Coronary artery (tissue), 2 donors: Measurements from ENCODE around the gene AFF3.

Experiments
- DNase-seq: peaks from one replicate; pipeline ENCODE4 v3.0.0-alpha.2; 2017; ENCODE audit warnings: low spot score
- H3K27ac ChIP-seq, 2 donors: fragments of 200-600 bp; sonication (generic); one replicate each; pipeline ENCODE4 v1.5.1; 2016 to 2019
- H3K4me3 ChIP-seq: fragments of 200-600 bp; sonication (generic); 2 replicates; pipeline ENCODE4 v1.5.1; 2016; ENCODE audit warnings: mild to moderate bottlenecking, moderate library complexity
- TF ChIP-seq, protein P1 (sequence below): fragments of 200-600 bp; sonication (generic); IDR thresholded peaks from one replicate; pipeline ENCODE4 v1.5.1; 2019; ENCODE audit warnings: antibody characterized with exemption

The AFF3 gene

GRCh38 chr2:99836690-99837605 lies 305.4 kb downstream of the AFF3 start:
- H3K27ac ChIP-seq: no peak overlapping the region
- H3K4me3 ChIP-seq: no peak overlapping the region
- TF ChIP-seq, protein P1, sequence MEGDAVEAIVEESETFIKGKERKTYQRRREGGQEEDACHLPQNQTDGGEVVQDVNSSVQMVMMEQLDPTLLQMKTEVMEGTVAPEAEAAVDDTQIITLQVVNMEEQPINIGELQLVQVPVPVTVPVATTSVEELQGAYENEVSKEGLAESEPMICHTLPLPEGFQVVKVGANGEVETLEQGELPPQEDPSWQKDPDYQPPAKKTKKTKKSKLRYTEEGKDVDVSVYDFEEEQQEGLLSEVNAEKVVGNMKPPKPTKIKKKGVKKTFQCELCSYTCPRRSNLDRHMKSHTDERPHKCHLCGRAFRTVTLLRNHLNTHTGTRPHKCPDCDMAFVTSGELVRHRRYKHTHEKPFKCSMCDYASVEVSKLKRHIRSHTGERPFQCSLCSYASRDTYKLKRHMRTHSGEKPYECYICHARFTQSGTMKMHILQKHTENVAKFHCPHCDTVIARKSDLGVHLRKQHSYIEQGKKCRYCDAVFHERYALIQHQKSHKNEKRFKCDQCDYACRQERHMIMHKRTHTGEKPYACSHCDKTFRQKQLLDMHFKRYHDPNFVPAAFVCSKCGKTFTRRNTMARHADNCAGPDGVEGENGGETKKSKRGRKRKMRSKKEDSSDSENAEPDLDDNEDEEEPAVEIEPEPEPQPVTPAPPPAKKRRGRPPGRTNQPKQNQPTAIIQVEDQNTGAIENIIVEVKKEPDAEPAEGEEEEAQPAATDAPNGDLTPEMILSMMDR: no peak
- no peak for DNase-seq

GRCh38 chr2:99834426-99834825 lies 308.0 kb downstream of the AFF3 start:
- H3K4me3 ChIP-seq: no peak overlapping the region
- TF ChIP-seq, protein P1: no peak
- no peak overlapping the region for H3K27ac ChIP-seq
- no peak for DNase-seq

GRCh38 chr2:99833586-99834201 lies 308.7 kb downstream of the AFF3 start:
- TF ChIP-seq, protein P1: no peak

GRCh38 chr2:99832926-99833325 lies 309.5 kb downstream of the AFF3 start:
- no peak overlapping the region for H3K4me3 ChIP-seq
- no peak overlapping the region for H3K27ac ChIP-seq
- TF ChIP-seq, protein P1: no peak
- no peak for DNase-seq

More at GRCh38 chr2:99833586-99834201, 308.7 kb downstream of the AFF3 start:
- no peak overlapping the region for H3K27ac ChIP-seq
- DNase-seq: no peak
- no peak overlapping the region for H3K4me3 ChIP-seq

DNA sequence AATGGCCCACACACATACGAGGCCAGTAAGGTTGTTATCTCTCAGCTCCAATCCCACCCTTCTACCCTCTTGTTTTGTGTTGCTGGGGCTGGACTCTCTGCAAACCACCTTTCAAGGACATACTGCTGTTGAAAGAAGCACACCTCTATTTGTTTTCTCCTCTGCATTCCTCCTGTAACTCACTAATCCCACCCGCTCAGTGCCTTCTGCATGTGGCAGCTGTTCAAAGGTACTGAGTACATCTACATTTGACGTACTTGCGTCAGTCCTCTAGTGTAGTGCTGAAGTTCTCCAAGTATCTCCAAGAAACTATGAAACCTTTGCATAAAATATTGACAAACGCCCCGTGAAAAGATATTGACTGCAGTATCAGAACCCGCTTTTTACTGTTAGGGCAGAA lies 310.6 kb downstream of the AFF3 start:
- TF ChIP-seq, protein P1: no peak
- H3K27ac ChIP-seq: no peak overlapping the region
- no peak overlapping the region for H3K4me3 ChIP-seq
- DNase-seq: no peak

GRCh38 chr2:99827296-99827999 lies 314.9 kb downstream of the AFF3 start:
- Histone ChIP-seq H3K27ac (no peak overlapping the region), H3K4me3 (no peak overlapping the region)
- no peak for DNase-seq
- TF ChIP-seq, protein P1: no peak
